HG02763 (cell line): ENCODE data around the gene MT1M.
"Not testable (repeated sequence)": the region's sequence is repeated elsewhere in the genome, so short reads cannot be mapped to it uniquely, and the experiment has no call there.

Source experiments
- ATAC-seq: cut with Tn5 transposase; IDR thresholded peaks from one replicate; pipeline ENCODE4 v1.9.1; 2021; ENCODE audit warnings: mild to moderate bottlenecking, moderate library complexity; ENCODE audit not compliant: unreplicated experiment

Gene MT1M

DNA sequence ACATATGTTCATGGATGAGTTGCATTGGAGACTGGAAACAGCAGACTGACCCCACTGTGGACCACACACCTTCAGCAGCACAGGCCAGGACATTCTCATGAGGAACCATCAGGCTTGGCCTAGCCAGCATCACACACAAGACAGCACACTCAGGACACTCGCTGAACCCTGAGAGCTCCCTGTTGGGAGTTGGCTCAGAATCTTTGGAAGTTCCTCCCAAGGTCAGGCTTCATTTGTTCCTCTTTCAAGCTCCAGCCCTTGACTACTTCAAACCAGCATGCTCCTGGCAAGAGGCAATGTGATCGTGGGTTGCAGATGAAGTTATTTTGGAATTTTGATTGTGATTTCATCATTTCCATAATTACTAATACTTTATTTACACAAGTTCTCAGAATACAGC lies 39.2 kb downstream of the MT1M start:
- not testable (repeated sequence) for ATAC-seq

- ATAC-seq = not testable (repeated sequence)
These were observed 39.7 kb downstream of the MT1M start for GRCh38 chr16:56672171-56672570.

DNA sequence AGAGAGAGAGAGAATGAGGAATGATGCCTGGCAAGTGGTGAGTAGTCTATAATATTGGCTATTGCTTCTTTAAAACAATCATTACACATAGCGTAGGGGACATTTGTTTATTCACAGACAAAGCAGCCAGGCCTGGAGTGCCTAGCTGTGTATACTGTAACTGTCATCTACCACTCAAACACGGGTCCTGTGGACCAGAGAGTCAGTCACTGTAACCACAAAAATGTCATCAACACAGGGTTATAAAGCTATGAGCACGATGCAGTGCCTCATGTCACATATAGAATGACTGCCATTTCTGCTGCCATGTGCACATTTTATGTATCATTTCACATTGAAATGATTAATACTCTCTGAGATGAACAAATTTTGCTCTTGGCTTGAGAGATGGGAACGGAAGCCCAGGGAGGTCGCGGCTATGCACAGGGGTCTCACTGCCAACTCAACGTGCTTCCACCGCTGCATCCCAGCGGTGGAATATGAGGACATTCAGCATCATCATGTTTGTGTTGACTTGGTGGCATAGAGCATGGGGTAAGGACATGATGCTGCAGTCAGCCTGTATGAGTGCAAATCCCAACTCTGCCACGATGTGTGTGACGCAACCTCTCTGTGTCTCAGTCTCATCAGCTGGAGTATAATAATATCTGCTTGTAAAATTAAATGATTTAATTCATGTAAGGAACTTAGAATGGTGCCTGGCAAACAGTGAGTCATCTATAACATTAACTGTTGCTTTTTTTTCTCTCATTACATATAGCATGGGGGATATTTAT lies 40.5 kb downstream of the MT1M start:
- no peak for ATAC-seq

DNA sequence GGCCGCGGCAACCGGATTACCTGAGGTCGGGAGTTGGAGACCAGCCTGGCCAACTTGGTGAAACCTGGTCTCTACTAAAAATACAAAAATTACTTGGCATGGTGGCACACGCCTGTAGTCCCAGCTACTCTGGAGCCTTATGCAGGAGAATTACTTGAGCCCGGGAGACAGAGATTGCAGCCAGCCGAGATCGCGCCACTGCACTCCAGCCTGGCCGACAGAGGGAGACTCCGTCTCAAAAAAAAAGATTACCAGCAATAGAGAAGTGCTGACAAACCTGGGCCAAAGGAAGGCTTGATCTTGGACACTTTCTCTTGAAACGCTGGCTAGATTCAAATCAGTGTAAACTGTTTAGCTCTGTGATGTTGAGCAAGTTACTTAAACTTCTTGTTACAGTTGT lies 41.5 kb downstream of the MT1M start:
- no peak for ATAC-seq

- ATAC-seq = not testable (repeated sequence)
These were observed 42.1 kb downstream of the MT1M start for GRCh38 chr16:56674570-56674969.

DNA sequence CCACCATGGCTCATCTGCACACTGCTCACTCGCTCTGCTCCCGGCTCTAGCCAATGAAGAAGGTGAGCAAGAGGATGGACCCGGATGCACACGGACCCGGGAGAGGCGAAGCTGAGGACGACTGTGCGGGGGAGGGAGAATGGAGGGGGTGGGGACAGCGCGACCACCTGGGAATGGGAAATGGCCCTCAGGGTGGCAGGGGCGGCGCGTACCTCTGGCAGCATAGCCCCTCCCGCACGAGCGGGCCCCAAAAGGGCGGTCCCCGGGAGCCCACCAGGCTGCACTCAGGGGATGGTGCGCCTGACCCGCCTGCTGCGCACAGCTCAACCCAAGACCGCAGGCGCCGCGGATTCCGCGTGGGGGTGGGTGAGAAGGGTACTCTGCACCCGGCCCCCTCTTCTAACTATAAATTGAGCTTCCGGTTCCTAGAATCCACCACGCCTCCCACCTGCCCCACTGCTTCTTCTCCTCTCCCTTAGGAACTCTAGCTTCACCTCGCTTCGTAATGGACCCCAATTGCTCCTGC lies 43.3 kb downstream of the MT1M start:
- ATAC-seq = no peak

GRCh38 chr16:56677474-56677873 lies 45.0 kb downstream of the MT1M start:
- ATAC-seq = no peak

GRCh38 chr16:56679078-56679730 lies 46.7 kb downstream of the MT1M start:
- ATAC-seq = no peak

GRCh38 chr16:56679818-56680217 lies 47.4 kb downstream of the MT1M start:
- ATAC-seq = no peak

DNA sequence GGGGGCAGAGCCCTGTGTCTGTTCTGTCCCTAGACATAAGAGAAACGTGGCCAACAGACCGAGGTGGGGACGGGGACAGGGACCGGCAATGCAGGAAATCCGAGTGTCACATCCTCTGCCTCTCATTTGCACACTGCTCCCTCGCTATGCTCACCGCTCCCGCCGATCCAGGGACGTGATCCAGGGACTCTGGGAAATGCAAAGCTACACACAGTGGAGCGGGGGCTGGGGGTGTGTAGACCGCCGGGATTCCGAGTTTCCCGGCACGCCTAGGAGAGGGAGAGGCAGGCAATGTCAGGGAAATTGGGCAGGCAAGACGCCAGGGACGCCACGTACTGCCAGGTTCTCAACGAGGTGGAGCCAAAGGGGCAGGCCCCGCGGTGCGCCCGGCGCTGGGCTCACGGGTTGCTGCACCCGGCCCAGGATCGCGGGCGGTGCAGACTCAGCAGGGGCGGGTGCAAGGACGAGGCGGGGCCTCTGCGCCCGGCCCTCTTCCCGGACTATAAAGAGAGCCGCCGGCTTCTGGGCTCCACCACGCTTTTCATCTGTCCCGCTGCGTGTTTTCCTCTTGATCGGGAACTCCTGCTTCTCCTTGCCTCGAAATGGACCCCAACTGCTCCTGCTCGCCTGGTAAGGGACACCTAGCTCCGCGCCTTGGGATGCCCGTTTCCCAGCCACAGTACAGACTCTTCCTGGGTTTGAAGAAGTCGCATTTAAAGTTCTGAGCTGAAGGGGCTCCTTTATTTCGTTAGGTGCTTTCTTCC lies 49.7 kb downstream of the MT1M start, which contains the start of gene MT1X:
TSS of gene MT1X (plus strand) at position 532 of the 764 bp plus-strand sequence. CDS start at position 603, 71 bp downstream.
- peak; percentile 97 for ATAC-seq

DNA sequence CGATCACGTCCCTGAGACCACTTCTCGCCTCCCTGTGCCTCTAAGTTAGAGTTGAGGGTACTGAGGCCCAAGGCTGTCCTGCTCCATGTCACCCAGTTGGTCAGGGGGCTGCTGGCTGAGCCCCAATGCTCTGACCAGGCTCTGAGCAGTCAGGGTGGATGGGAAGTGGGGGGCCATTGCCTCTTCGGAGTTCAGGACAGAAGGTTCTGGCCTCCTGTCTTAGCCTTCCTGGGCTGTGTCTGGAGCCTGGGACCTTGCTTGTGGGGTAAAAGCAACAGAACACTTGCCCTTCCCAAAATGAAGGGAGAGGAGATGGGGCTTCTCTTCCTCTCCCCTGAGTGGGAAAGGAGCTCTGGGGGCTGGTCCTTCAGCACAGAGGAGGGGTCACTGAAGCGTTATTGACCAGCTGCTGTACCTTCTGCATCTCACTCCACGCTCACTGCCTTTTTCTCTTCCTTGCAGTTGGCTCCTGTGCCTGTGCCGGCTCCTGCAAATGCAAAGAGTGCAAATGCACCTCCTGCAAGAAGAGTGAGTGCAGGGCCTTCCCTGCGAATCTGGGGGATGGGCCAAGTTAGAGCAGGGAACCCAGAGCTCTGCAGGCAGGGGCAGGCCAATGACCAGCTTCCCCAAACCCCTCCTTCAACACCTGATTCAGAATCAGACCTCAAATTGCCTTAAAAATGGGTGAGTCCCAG lies 50.4 kb downstream of the MT1M start:
- ATAC-seq = no peak
